CD1c-positive myeloid dendritic cell (primary cell): ENCODE results near the gene SLC27A4.
"Not testable (repeated sequence)": the region's sequence is repeated elsewhere in the genome, so short reads cannot be mapped to it uniquely, and the experiment has no call there.

Experiments
- DNase-seq: peaks from one replicate; pipeline ENCODE4 v3.0.0-alpha.2; 2016; ENCODE audit errors: extremely low spot score

Gene SLC27A4

GRCh38 chr9:128324401-128324800 lies 15.9 kb upstream of the SLC27A4 start:
- no peak for DNase-seq

- DNase-seq = no peak
Measured at GRCh38 chr9:128325629-128326028, 14.7 kb upstream of the SLC27A4 start.

GRCh38 chr9:128333451-128333869 lies 6.9 kb upstream of the SLC27A4 start:
- no peak for DNase-seq

- DNase-seq = no peak
Measured at GRCh38 chr9:128335161-128335560, 5.2 kb upstream of the SLC27A4 start.

- no peak for DNase-seq
Measured at GRCh38 chr9:128335914-128336313, 4.4 kb upstream of the SLC27A4 start.

GRCh38 chr9:128337936-128338335 lies 2.4 kb upstream of the SLC27A4 start:
- no peak for DNase-seq

GRCh38 chr9:128338852-128339614 lies 1.3 kb upstream of the SLC27A4 start:
- not testable (repeated sequence) for DNase-seq

- no peak for DNase-seq
Measured at GRCh38 chr9:128340691-128341434, 536 bp downstream of the SLC27A4 start.

GRCh38 chr9:128341435-128341849 lies 1.1 kb downstream of the SLC27A4 start:
- DNase-seq = peak; percentile 55

GRCh38 chr9:128342971-128343680 lies 2.8 kb downstream of the SLC27A4 start:
- no peak for DNase-seq

GRCh38 chr9:128343855-128344254 lies 3.5 kb downstream of the SLC27A4 start:
- no peak for DNase-seq

- DNase-seq = no peak
Measured at GRCh38 chr9:128344931-128345605, 4.7 kb downstream of the SLC27A4 start.

- no peak for DNase-seq
Measured at GRCh38 chr9:128349125-128349524, 8.8 kb downstream of the SLC27A4 start.

- DNase-seq = no peak
Measured at GRCh38 chr9:128349772-128350171, 9.4 kb downstream of the SLC27A4 start.

- DNase-seq = no peak
Measured at GRCh38 chr9:128355451-128355850, 15.1 kb downstream of the SLC27A4 start.

- DNase-seq = no peak
Measured at GRCh38 chr9:128358090-128358489, 17.8 kb downstream of the SLC27A4 start.

- no peak for DNase-seq
Measured at GRCh38 chr9:128358861-128359260, 18.5 kb downstream of the SLC27A4 start.

GRCh38 chr9:128360826-128361225 lies 20.5 kb downstream of the SLC27A4 start:
- DNase-seq = no peak

- no peak for DNase-seq
Measured at GRCh38 chr9:128361296-128361985, 21.1 kb downstream of the SLC27A4 start.

GRCh38 chr9:128361986-128362646 lies 21.8 kb downstream of the SLC27A4 start:
- DNase-seq = peak; percentile 78

GRCh38 chr9:128362774-128363173 lies 22.4 kb downstream of the SLC27A4 start:
- DNase-seq = no peak
